ENCODE results near the gene CT45A1.
A peak's percentile ranks its signal among the peaks of the same experiment; 100 is the strongest.

Gene CT45A1

DNA sequence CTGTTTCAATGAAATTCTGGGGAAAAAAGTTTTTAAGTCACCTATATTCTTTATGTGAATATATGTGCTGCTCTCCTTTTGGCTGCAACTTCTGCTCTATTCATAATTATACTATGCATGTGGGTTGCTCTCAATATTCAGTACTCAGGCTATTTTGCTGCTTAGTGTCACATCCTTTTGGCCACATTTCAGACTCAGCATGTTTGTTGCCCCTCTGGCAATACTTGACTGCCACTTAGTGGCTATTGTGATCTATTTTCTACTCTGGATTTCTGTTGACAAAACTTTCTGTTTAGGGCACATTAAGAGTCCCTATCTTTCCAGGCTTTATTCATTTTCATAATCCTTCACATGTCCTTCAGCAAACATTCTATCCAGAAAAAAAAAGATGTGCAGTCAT is 15.8 kb upstream of the CT45A1 start:
- no peaks in the 10 kb centered on the region for H3K9me3 ChIP-seq (ENCODE audit: insufficient read depth, low read length)
- H3K36me3 ChIP-seq (ENCODE audit: low read length), result no peaks in the 10 kb centered on the region
- H4K20me1 ChIP-seq (ENCODE audit: low read depth, low read length), result no peaks in the 10 kb centered on the region
- no peak overlapping the region for H3K4me2 ChIP-seq (ENCODE audit: low read depth, low read length, poor library complexity, severe bottlenecking)
- TF ChIP-seq EZH2phosphoT487 (conservative IDR thresholded peaks at IDR 0.05; ENCODE audit: low read length), result no peak
- TF ChIP-seq, protein P1, sequence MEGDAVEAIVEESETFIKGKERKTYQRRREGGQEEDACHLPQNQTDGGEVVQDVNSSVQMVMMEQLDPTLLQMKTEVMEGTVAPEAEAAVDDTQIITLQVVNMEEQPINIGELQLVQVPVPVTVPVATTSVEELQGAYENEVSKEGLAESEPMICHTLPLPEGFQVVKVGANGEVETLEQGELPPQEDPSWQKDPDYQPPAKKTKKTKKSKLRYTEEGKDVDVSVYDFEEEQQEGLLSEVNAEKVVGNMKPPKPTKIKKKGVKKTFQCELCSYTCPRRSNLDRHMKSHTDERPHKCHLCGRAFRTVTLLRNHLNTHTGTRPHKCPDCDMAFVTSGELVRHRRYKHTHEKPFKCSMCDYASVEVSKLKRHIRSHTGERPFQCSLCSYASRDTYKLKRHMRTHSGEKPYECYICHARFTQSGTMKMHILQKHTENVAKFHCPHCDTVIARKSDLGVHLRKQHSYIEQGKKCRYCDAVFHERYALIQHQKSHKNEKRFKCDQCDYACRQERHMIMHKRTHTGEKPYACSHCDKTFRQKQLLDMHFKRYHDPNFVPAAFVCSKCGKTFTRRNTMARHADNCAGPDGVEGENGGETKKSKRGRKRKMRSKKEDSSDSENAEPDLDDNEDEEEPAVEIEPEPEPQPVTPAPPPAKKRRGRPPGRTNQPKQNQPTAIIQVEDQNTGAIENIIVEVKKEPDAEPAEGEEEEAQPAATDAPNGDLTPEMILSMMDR (IDR thresholded peaks at IDR 0.05; ENCODE audit: insufficient read depth, low read length, poor library complexity, severe bottlenecking), result no peak
- H3K9ac ChIP-seq (ENCODE audit: low read length), result no peak overlapping the region
- no peaks in the 10 kb centered on the region for H3F3A ChIP-seq (ENCODE audit: insufficient read depth)
- H3K4me3 ChIP-seq (ENCODE audit: insufficient read depth, low read length, poor library complexity, severe bottlenecking), result no peak overlapping the region
- H3K79me2 ChIP-seq (ENCODE audit: insufficient read depth, low read length), result no peaks in the 10 kb centered on the region
- H3K27ac ChIP-seq (ENCODE audit: low read depth, low read length), result no peak overlapping the region
- H3K9me2 ChIP-seq (replicated peaks; ENCODE audit: insufficient read depth, low read length), result no peaks in the 10 kb centered on the region
- no peaks in the 10 kb centered on the region for H3K27me3 ChIP-seq (ENCODE audit: low read length)
- no peak overlapping the region for H2AFZ ChIP-seq (ENCODE audit: low read depth, low read length, severe bottlenecking)

DNA sequence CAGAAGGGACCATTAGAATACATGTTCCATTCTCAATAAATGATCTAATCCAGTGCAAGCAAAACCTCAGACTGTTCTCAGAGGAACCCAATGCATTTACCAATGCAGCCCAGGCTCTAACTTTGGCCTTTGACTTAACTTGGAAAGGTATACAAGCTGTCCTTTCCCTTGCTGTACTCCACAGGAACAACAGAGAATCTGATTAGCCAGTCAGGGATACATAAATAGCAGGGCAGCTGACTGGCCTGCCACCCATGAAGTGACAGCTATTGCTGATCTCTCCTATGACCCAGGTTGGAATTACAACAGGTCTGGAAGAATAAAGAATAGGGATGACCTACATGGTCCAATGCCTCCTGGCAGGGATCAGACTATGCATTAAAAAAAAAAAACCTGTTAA is 14.5 kb upstream of the CT45A1 start:
- TF ChIP-seq EZH2phosphoT487 (conservative IDR thresholded peaks at IDR 0.05; ENCODE audit: low read length), result no peak
- TF ChIP-seq, protein P1 (IDR thresholded peaks at IDR 0.05; ENCODE audit: insufficient read depth, low read length, poor library complexity, severe bottlenecking), result no peak
- Histone ChIP-seq H3K9me2 (replicated peaks; ENCODE audit: insufficient read depth, low read length) (no peaks in the 10 kb centered on the region), H4K20me1 (ENCODE audit: low read depth, low read length) (no peaks in the 10 kb centered on the region), H3K79me2 (ENCODE audit: insufficient read depth, low read length) (no peaks in the 10 kb centered on the region), H2AFZ (ENCODE audit: low read depth, low read length, severe bottlenecking) (no peak overlapping the region), H3K9ac (ENCODE audit: low read length) (no peak overlapping the region), H3K27ac (ENCODE audit: low read depth, low read length) (no peak overlapping the region), H3K4me2 (ENCODE audit: low read depth, low read length, poor library complexity, severe bottlenecking) (no peak overlapping the region), H3K9me3 (ENCODE audit: insufficient read depth, low read length) (no peaks in the 10 kb centered on the region), H3F3A (ENCODE audit: insufficient read depth) (no peaks in the 10 kb centered on the region), H3K36me3 (ENCODE audit: low read length) (no peaks in the 10 kb centered on the region), H3K27me3 (ENCODE audit: low read length) (no peaks in the 10 kb centered on the region), H3K4me3 (ENCODE audit: insufficient read depth, low read length, poor library complexity, severe bottlenecking) (no peak overlapping the region)

DNA sequence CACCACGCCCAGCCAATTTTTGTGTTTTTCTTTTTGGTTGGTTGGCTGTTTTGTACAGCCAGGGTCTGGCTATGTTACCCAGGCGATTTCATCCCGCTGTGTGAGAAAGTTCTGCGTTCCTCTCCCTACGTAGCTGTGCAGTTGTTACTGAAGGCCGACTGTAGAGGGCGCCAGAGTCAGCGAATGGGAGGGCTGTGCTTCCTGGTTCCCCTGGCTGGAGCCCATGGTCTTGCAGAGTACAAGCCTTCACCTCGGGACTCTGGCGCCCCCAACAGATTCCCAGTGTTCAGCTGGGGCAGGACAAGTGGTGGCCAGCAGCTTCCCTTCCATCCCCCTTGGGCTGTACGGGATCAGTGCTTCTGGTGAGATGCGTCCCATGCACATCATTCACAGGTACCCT is 5.6 kb upstream of the CT45A1 start:
- TF ChIP-seq EZH2phosphoT487 (conservative IDR thresholded peaks at IDR 0.05; ENCODE audit: low read length), result no peak
- TF ChIP-seq, protein P1 (IDR thresholded peaks at IDR 0.05; ENCODE audit: insufficient read depth, low read length, poor library complexity, severe bottlenecking), result peak; percentile 20
- no peaks in the 10 kb centered on the region for H3K9me3 ChIP-seq (ENCODE audit: insufficient read depth, low read length)
- no peaks in the 10 kb centered on the region for H3K9me2 ChIP-seq (replicated peaks; ENCODE audit: insufficient read depth, low read length)
- H3K9ac ChIP-seq (ENCODE audit: low read length), result no peak overlapping the region
- H3F3A ChIP-seq (ENCODE audit: insufficient read depth), result no peaks in the 10 kb centered on the region
- no peak overlapping the region for H3K4me2 ChIP-seq (ENCODE audit: low read depth, low read length, poor library complexity, severe bottlenecking)
- no peaks in the 10 kb centered on the region for H3K27me3 ChIP-seq (ENCODE audit: low read length)
- no peak overlapping the region for H3K4me3 ChIP-seq (ENCODE audit: insufficient read depth, low read length, poor library complexity, severe bottlenecking)
- H4K20me1 ChIP-seq (ENCODE audit: low read depth, low read length), result no peaks in the 10 kb centered on the region
- no peak overlapping the region for H2AFZ ChIP-seq (ENCODE audit: low read depth, low read length, severe bottlenecking)
- no peaks in the 10 kb centered on the region for H3K79me2 ChIP-seq (ENCODE audit: insufficient read depth, low read length)
- H3K27ac ChIP-seq (ENCODE audit: low read depth, low read length), result no peak overlapping the region
- no peaks in the 10 kb centered on the region for H3K36me3 ChIP-seq (ENCODE audit: low read length)

All from SU-DHL-6 (cell line).